Measurements from ENCODE around the gene FN1. TPM values are rescaled to one million over a fixed set of nuclear protein-coding genes. Genes with fewer than 3 reads are reported as not detected.

Gene FN1
- total RNA-seq, 2 donors from 2014 or later: 115 to 315 TPM

DNA sequence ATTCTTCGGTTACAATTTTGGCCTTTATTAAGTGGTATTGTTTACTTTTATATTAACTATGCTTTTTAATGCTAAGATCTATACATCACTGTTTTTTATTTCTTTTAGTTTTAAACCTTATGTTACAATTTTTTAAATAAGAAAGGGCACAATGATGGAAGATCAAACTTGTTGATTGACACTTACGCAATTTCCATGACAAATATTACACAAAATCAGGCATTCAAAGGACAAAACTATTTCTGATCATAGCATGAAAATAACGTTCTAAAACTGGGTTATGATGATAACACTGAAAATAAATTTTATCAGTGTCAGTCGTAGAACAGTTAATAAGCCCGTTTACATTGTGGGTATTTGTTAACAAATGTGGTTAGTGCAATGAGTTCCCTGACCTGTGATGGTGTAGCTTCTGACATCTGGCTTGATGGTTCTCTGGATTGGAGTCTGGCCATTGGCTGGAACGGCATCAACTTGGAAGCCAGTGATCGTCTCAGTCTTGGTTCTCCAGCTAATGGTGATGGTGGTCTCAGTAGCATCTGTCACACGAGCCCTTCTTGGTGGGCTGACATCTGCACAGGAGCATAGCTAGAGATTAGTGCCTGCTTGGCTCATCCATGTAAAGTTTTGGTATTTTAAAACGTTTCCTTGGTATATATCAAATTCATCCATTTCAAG, 59.6 kb downstream of the FN1 start:
- H3K27ac ChIP-seq: no peak overlapping the region
- no peak overlapping the region for H3K9ac ChIP-seq (ENCODE audit: low read depth in 2 of 2, low read length in 2 of 2)
- DNase-seq: no peak
- H3K4me3 ChIP-seq: no peak overlapping the region
- no peaks in the 10 kb centered on the region for H3K9me3 ChIP-seq
- H3K36me3 ChIP-seq: no peaks in the 10 kb centered on the region
- TF ChIP-seq, protein P1, sequence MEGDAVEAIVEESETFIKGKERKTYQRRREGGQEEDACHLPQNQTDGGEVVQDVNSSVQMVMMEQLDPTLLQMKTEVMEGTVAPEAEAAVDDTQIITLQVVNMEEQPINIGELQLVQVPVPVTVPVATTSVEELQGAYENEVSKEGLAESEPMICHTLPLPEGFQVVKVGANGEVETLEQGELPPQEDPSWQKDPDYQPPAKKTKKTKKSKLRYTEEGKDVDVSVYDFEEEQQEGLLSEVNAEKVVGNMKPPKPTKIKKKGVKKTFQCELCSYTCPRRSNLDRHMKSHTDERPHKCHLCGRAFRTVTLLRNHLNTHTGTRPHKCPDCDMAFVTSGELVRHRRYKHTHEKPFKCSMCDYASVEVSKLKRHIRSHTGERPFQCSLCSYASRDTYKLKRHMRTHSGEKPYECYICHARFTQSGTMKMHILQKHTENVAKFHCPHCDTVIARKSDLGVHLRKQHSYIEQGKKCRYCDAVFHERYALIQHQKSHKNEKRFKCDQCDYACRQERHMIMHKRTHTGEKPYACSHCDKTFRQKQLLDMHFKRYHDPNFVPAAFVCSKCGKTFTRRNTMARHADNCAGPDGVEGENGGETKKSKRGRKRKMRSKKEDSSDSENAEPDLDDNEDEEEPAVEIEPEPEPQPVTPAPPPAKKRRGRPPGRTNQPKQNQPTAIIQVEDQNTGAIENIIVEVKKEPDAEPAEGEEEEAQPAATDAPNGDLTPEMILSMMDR (IDR thresholded peaks at IDR 0.05): no peak
- H3K4me1 ChIP-seq: no peaks in the 10 kb centered on the region
- intact Hi-C loops (cut with DNase I): loop anchor here (5.0 kb wide), 1 partner anchor 46 kb away; no protein-coding TSS in a partner anchor
- H3K27me3 ChIP-seq: no peaks in the 10 kb centered on the region

GRCh38 chr2:215375467-215375830, 60.4 kb downstream of the FN1 start:
- TF ChIP-seq, protein P1 (IDR thresholded peaks at IDR 0.05): no peak
- H3K9ac ChIP-seq (ENCODE audit: low read depth in 2 of 2, low read length in 2 of 2): no peak overlapping the region
- H3K27me3 ChIP-seq: no peaks in the 10 kb centered on the region
- H3K4me3 ChIP-seq: no peak overlapping the region
- H3K27ac ChIP-seq: no peak overlapping the region
- DNase-seq: no peak
- no peaks in the 10 kb centered on the region for H3K4me1 ChIP-seq
- H3K36me3 ChIP-seq: no peaks in the 10 kb centered on the region
- intact Hi-C loops (cut with DNase I): loop anchor here (5.0 kb wide), 1 partner anchor 47 kb away; no protein-coding TSS in a partner anchor
- no peaks in the 10 kb centered on the region for H3K9me3 ChIP-seq

DNA sequence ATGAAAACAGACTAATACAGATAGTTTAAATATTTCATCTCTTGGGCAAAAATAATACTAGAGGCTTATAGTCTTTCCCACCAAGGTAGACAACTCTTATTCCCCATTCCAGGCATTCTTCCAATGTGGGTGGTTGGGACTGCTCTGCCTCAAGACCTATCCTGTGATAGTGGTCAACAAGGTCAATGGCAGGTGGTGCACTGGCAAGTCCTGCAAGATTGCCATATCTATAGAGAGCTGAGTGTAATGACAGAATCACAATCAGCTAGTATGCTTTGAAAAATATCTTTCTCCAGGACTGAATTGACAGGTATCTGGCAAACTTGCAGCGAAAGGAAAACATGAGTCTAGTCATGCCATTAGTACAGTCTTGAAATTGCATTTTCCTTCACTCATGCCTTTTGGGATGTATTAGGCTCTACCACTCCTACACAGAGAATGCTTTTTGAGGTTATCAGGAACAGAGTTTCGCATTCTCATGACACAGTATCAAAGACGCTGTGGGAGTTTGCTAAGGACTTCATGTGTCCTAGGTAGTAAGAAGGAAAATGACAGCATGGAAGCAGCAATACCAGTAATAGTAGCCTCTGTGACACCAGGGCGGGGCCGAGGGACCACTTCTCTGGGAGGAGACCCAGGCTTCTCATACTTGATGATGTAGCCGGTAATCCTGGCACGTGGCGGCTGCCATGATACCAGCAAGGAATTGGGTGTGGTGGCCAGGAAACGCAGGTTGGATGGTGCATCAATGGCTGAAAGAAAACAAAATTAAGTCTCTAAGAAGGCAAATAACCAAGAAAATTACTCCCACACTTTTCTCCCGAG, 61.0 kb downstream of the FN1 start:
- Histone ChIP-seq H3K4me3 (no peak overlapping the region), H3K9me3 (no peaks in the 10 kb centered on the region), H3K27me3 (no peaks in the 10 kb centered on the region), H3K4me1 (no peaks in the 10 kb centered on the region), H3K27ac (no peak overlapping the region), H3K9ac (ENCODE audit: low read depth in 2 of 2, low read length in 2 of 2) (no peak overlapping the region), H3K36me3 (no peaks in the 10 kb centered on the region)
- intact Hi-C loops (cut with DNase I): loop anchor here (5.0 kb wide), 1 partner anchor 47 kb away; no protein-coding TSS in a partner anchor
- no peak for DNase-seq
- TF ChIP-seq, protein P1 (IDR thresholded peaks at IDR 0.05): no peak

DNA sequence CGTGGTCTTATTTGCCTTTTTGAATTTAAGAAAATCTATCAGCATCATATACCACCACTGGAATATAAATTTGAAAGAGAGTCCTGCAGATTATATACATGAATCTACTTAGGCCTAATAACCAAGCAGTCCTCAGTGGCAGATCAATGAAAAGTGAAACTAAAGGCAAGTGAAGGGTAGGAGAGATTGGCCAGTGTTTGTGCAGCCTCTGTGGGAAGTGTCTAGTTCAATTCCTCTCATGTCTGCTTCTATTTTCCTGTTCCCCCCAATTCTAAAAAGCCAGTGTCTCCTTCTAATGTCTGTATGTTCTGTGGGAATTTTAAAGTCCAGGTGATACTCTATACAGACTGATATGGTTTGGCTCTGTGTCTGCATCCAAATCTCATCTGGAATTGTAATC, 61.9 kb downstream of the FN1 start:
- Histone ChIP-seq H3K36me3 (no peaks in the 10 kb centered on the region), H3K4me1 (no peaks in the 10 kb centered on the region), H3K27ac (no peak overlapping the region), H3K27me3 (no peaks in the 10 kb centered on the region), H3K4me3 (no peak overlapping the region), H3K9ac (ENCODE audit: low read depth in 2 of 2, low read length in 2 of 2) (no peak overlapping the region), H3K9me3 (no peaks in the 10 kb centered on the region)
- intact Hi-C loops (cut with DNase I): no loop called here
- TF ChIP-seq, protein P1 (IDR thresholded peaks at IDR 0.05): no peak
- no peak for DNase-seq

DNA sequence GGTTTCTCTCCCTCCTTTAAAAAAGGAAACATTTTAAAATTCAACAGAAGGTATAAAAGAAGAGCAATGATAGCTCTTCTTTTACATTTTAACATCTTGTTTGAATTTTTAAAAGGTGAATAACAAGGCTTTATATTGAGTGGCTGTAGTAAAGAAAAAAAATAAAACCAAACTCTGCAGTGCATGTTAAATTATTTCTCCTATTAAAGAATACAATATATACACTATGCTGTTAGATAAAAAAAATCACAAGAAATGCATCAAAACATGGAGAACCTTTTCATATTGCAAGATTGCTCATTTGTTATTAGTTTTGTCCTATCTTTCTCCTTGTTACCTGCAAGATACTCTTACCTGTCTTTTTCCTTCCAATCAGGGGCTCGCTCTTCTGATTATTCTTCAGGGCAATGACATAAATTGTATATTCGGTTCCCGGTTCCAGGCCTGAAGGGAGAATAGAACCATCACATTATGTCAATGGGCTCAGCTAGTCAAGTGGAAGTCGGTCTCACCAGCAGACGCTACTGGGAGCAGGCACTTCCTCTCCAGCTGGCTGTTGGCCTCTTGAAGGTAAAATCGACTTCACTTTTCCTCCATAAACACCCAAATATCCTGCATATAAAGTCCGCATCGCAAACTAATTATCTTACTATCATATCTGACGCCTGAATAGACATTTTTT, 62.8 kb downstream of the FN1 start:
- no peaks in the 10 kb centered on the region for H3K4me1 ChIP-seq
- H3K27ac ChIP-seq: no peak overlapping the region
- H3K9me3 ChIP-seq: no peaks in the 10 kb centered on the region
- H3K27me3 ChIP-seq: no peaks in the 10 kb centered on the region
- DNase-seq: no peak
- intact Hi-C loops (cut with DNase I): no loop called here
- H3K4me3 ChIP-seq: no peak overlapping the region
- H3K9ac ChIP-seq (ENCODE audit: low read depth in 2 of 2, low read length in 2 of 2): no peak overlapping the region
- TF ChIP-seq, protein P1 (IDR thresholded peaks at IDR 0.05): no peak
- no peaks in the 10 kb centered on the region for H3K36me3 ChIP-seq
